22Rv1 (cell line): ENCODE results near the gene AMBN.

Experiments
- ZFX ChIP-seq: fragments of 450-650 bp; IDR thresholded peaks from 2 replicates; pipeline ENCODE4 v1.6.1; 2017; ENCODE audit warnings: antibody characterized with exemption, borderline replicate concordance
- TF ChIP-seq, protein P1 (sequence below): fragments of 450-650 bp; IDR thresholded peaks from 2 replicates; pipeline ENCODE4 v1.5.1; 2017; ENCODE audit warnings: mild to moderate bottlenecking

DNA sequence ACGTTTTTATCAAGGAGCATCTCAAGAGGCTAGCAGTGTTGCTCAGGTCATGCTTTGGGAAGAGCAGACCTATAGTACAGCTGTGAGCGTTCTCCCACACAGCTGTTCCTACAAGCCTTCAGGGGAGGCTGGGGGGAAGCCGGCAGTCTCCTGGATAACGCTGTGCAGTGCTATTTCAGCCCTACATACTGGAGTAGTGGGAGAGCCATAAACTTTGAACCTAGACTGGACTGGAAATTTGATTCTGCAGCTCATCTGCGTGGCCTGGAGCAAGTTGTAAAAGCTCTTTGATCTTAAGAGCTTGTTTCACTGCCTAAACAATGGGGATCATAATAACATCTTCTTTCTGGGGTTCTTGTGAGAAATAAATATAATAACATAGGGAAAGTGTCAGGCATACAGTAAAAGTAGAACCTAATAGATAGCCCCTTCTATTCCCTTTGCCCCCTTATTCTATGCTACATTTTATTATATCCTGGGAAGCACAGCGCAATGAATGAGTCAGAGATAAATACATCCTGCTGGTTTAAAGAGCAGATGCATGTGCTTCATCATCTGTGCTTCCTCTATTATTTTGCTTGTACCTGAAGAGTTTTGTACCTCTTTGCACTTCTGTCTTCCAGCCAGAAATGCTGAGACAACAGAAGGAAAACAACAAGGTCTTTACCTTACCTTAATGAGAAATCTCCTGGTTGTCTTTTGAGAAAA is 14.7 kb upstream of the AMBN start:
- TF ChIP-seq, protein P1, sequence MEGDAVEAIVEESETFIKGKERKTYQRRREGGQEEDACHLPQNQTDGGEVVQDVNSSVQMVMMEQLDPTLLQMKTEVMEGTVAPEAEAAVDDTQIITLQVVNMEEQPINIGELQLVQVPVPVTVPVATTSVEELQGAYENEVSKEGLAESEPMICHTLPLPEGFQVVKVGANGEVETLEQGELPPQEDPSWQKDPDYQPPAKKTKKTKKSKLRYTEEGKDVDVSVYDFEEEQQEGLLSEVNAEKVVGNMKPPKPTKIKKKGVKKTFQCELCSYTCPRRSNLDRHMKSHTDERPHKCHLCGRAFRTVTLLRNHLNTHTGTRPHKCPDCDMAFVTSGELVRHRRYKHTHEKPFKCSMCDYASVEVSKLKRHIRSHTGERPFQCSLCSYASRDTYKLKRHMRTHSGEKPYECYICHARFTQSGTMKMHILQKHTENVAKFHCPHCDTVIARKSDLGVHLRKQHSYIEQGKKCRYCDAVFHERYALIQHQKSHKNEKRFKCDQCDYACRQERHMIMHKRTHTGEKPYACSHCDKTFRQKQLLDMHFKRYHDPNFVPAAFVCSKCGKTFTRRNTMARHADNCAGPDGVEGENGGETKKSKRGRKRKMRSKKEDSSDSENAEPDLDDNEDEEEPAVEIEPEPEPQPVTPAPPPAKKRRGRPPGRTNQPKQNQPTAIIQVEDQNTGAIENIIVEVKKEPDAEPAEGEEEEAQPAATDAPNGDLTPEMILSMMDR, result no peak
- no peak for TF ChIP-seq ZFX
